SK-N-SH (cell line): ENCODE results near the gene AGBL4.

Experiments
- CTCF ChIP-seq: fragments of 200-600 bp; sonication (generic); IDR thresholded peaks from 2 replicates; pipeline ENCODE4 v1.6.1; 2017; ENCODE audit warnings: antibody characterized with exemption, mild to moderate bottlenecking, moderate library complexity
- ELF1 ChIP-seq: IDR thresholded peaks from 2 replicates; pipeline ENCODE4 v1.4.0; 2012
- EP300 ChIP-seq, 2 experiments: IDR thresholded peaks; 2 replicates each; pipeline versions ENCODE4 v1.4.0 to v1.6.1; 2012; ENCODE audit warnings: borderline replicate concordance in 1 of 2, low read depth in 1 of 2, low read length in 1 of 2
- IRF3 ChIP-seq: fragments of 150-350 bp; IDR thresholded peaks from 2 replicates; pipeline ENCODE4 v1.6.1; 2016; ENCODE audit warnings: mild to moderate bottlenecking, low read depth, low read length
- MAX ChIP-seq: IDR thresholded peaks from 2 replicates; pipeline ENCODE4 v1.4.0; 2012; ENCODE audit warnings: low read depth
- NFIC ChIP-seq: IDR thresholded peaks from 2 replicates; pipeline ENCODE4 v1.4.0; 2012; ENCODE audit warnings: borderline replicate concordance
- PBX3 ChIP-seq: IDR thresholded peaks from 2 replicates; pipeline ENCODE4; 2012
- POLR2AphosphoS5 ChIP-seq: IDR thresholded peaks from 2 replicates; pipeline ENCODE4 v1.6.1; 2012; ENCODE audit warnings: low read depth, low read length
- RAD21 ChIP-seq: IDR thresholded peaks from 2 replicates; pipeline ENCODE4 v1.6.1; 2012; ENCODE audit warnings: mild to moderate bottlenecking, low read length
- SMC3 ChIP-seq: IDR thresholded peaks from 2 replicates; pipeline ENCODE4 v1.6.1; 2012; ENCODE audit warnings: low read depth, low read length, improper control_type of control experiment
- TAF1 ChIP-seq: IDR thresholded peaks from 2 replicates; pipeline ENCODE4 v1.6.1; 2012; ENCODE audit warnings: low read depth, mild to moderate bottlenecking, low read length, moderate library complexity, borderline replicate concordance
- TCF12 ChIP-seq: IDR thresholded peaks from 2 replicates; pipeline ENCODE4 v1.4.0; 2012
- USF2 ChIP-seq: fragments of 150-350 bp; IDR thresholded peaks from 2 replicates; pipeline ENCODE4 v1.6.1; 2017; ENCODE audit warnings: antibody characterized with exemption, low read length, low read depth, borderline replicate concordance
- YY1 ChIP-seq: IDR thresholded peaks from 2 replicates; pipeline ENCODE4 v1.4.0; 2012; ENCODE audit warnings: low read depth, mild to moderate bottlenecking

GRCh38 chr1:49416758-49417157 lies 607.0 kb downstream of the AGBL4 start:
- TF ChIP-seq IRF3 = no peak
- TF ChIP-seq NFIC = no peak
- no peak for TF ChIP-seq POLR2AphosphoS5
- no peak for TF ChIP-seq RAD21
- TF ChIP-seq EP300 (IDR thresholded peaks at IDR 0.05; ENCODE audit: borderline replicate concordance in 1 of 2, low read depth in 1 of 2, low read length in 1 of 2) = no peak
- TF ChIP-seq CTCF = no peak
- no peak for TF ChIP-seq ELF1
- TF ChIP-seq TCF12 = no peak
- TF ChIP-seq MAX = no peak
- TF ChIP-seq PBX3 = no peak
- TF ChIP-seq YY1 = no peak
- no peak for TF ChIP-seq SMC3
- TF ChIP-seq TAF1 = no peak
- no peak for TF ChIP-seq USF2
